CD14-positive monocyte (primary cell): ENCODE measurements around the gene TRPV4. TPM values are rescaled to one million over a fixed set of nuclear protein-coding genes. Genes with fewer than 3 reads are reported as not detected.

ENCODE experiments used
- DNase-seq, 3 donors: peaks; one replicate each; pipeline ENCODE4 v3.0.0-alpha.2; 2011 to 2022
- H2AFZ ChIP-seq: 2 replicates; pipeline ENCODE4 v1.6.0; 2012; ENCODE audit warnings: mild to moderate bottlenecking, low read depth, low read length, inconsistent platforms; ENCODE audit not compliant: insufficient read depth, poor library complexity, severe bottlenecking
- H3K27ac ChIP-seq, 2 donors: 1 replicate in 1 of 2; 2 replicates in 1 of 2; pipeline ENCODE4 v1.5.1; 2012 to 2013; ENCODE audit warnings: low read length in 2 of 2, control low read depth in 1 of 2, inconsistent platforms in 1 of 2, low read depth in 1 of 2, mild to moderate bottlenecking in 1 of 2
- H3K27me3 ChIP-seq, 2 donors: one replicate each; pipeline versions ENCODE4 v1.6.0 to v1.6.1; 2011 to 2013; ENCODE audit warnings: low read length in 2 of 2; ENCODE audit not compliant: control insufficient read depth in 2 of 2, insufficient read depth in 2 of 2
- H3K36me3 ChIP-seq, 2 donors: replicated peaks in 1 of 2; 1 replicate in 1 of 2; 2 replicates in 1 of 2; pipeline versions ENCODE4 v1.5.1 to v1.6.1; 2012 to 2013; ENCODE audit warnings: low read length in 2 of 2, control low read depth in 1 of 2, inconsistent platforms in 1 of 2, mild to moderate bottlenecking in 1 of 2; ENCODE audit not compliant: insufficient read depth in 2 of 2, control insufficient read depth in 1 of 2
- H3K4me1 ChIP-seq, 2 donors: 1 replicate in 1 of 2; 2 replicates in 1 of 2; pipeline versions ENCODE4 v1.5.1 to v1.6.1; 2012 to 2013; ENCODE audit warnings: low read length in 2 of 2, control low read depth in 1 of 2, inconsistent platforms in 1 of 2, mild to moderate bottlenecking in 1 of 2, moderate library complexity in 1 of 2; ENCODE audit not compliant: insufficient read depth in 2 of 2, control insufficient read depth in 1 of 2
- H3K4me2 ChIP-seq: replicated peaks from 2 replicates; pipeline ENCODE3; 2012; ENCODE audit warnings: low read length, moderate library complexity, mild to moderate bottlenecking; ENCODE audit not compliant: poor library complexity, severe bottlenecking; ENCODE audit errors: extremely low read depth
- H3K4me3 ChIP-seq, 3 experiments: fragments of 200-600 bp in 1 of 3; sonication (generic) in 1 of 3; replicated peaks in 1 of 3; 1 replicate in 2 of 3; 2 replicates in 1 of 3; pipeline ENCODE4 v1.5.1; 2011 to 2013; ENCODE audit warnings: low read length in 3 of 3, mild to moderate bottlenecking in 3 of 3, control low read depth in 2 of 3, low read depth in 2 of 3, inconsistent platforms in 1 of 3, moderate library complexity in 1 of 3
- H3K79me2 ChIP-seq: 2 replicates; pipeline ENCODE4 v1.6.0; 2012; ENCODE audit warnings: mild to moderate bottlenecking, control low read depth, inconsistent platforms, low read length, moderate library complexity; ENCODE audit not compliant: insufficient read depth
- H3K9ac ChIP-seq: 2 replicates; pipeline ENCODE4 v1.6.0; 2017; ENCODE audit warnings: low read length, mild to moderate bottlenecking; ENCODE audit not compliant: insufficient read depth, poor library complexity, severe bottlenecking
- H3K9me3 ChIP-seq, 2 donors: replicated peaks in 1 of 2; 1 replicate in 1 of 2; 2 replicates in 1 of 2; pipeline versions ENCODE4 v1.5.1 to v1.6.1; 2012 to 2013; ENCODE audit warnings: low read length in 2 of 2, control low read depth in 1 of 2; ENCODE audit not compliant: control insufficient read depth in 1 of 2, insufficient read depth in 1 of 2
- H4K20me1 ChIP-seq: 2 replicates; pipeline ENCODE4 v1.6.0; 2012; ENCODE audit warnings: mild to moderate bottlenecking, low read length, control low read depth, moderate library complexity; ENCODE audit not compliant: insufficient read depth
- H3K27ac Mint-ChIP-seq, 7 donors: one replicate each; pipeline ENCODE4 v1.8.0; 2020; ENCODE audit warnings: mild to moderate bottlenecking in 7 of 7, mixed read lengths in 7 of 7, moderate library complexity in 6 of 7, inconsistent platforms in 2 of 7
- H3K27me3 Mint-ChIP-seq, 3 donors: one replicate each; pipeline ENCODE4 v1.8.0; 2021 to 2022; ENCODE audit warnings: low read depth in 3 of 3, mild to moderate bottlenecking in 3 of 3, mixed read lengths in 3 of 3, moderate library complexity in 3 of 3, inconsistent platforms in 1 of 3
- H3K36me3 Mint-ChIP-seq, 2 donors: one replicate each; pipeline ENCODE4 v1.8.0; 2020; ENCODE audit warnings: mixed read lengths in 2 of 2, inconsistent platforms in 1 of 2, mild to moderate bottlenecking in 1 of 2
- H3K4me1 Mint-ChIP-seq: one replicate; pipeline ENCODE4 v1.8.0; 2020; ENCODE audit warnings: mild to moderate bottlenecking, mixed read lengths
- H3K4me3 Mint-ChIP-seq, 2 donors: one replicate each; pipeline ENCODE4 v1.8.0; 2020; ENCODE audit warnings: mild to moderate bottlenecking in 2 of 2, mixed read lengths in 2 of 2, moderate library complexity in 1 of 2
- H3K9me3 Mint-ChIP-seq, 7 donors: one replicate each; pipeline ENCODE4 v1.8.0; 2020 to 2022; ENCODE audit warnings: mixed read lengths in 7 of 7, mild to moderate bottlenecking in 6 of 7, moderate library complexity in 6 of 7, inconsistent platforms in 2 of 7
- WGBS: methylation state at CpG from one replicate; pipeline ENCODE4 v1.1.5; 2013; ENCODE audit warnings: missing lambda C conversion rate; ENCODE audit not compliant: insufficient coverage; 5-methylcytosine and 5-hydroxymethylcytosine counted together
- intact Hi-C, 2 donors: fragments of 100-400 bp; cut with micrococcal nuclease; formaldehyde crosslinking; loops; one replicate each; pipeline versions ENCODE4 v1.15.0 to v1.15.1; 2023
- polyA plus RNA-seq, 3 donors: library from polyadenylated mRNA; depleted of rRNA in 1 of 3; unstranded in 2 of 3; stranded (reverse) in 1 of 3; fragments of 300-500 nt in 2 of 3; fragments of >200 nt in 1 of 3; fragmentation: Illumina TruSeq in 2 of 3; gene quantifications; 1 replicate in 2 of 3; 2 replicates in 1 of 3; pipeline ENCODE4 v1.2.3, GENCODE V29; 2012 to 2021
- TF ChIP-seq, protein P1 (sequence below): fragments of 200-600 bp; IDR thresholded peaks from one replicate; pipeline ENCODE4 v1.8.0; 2022; ENCODE audit warnings: antibody characterized with exemption, mild to moderate bottlenecking

The TRPV4 gene
- polyA plus RNA-seq, 3 donors = 0.64 to 3.1 (median 2.0) TPM

DNA sequence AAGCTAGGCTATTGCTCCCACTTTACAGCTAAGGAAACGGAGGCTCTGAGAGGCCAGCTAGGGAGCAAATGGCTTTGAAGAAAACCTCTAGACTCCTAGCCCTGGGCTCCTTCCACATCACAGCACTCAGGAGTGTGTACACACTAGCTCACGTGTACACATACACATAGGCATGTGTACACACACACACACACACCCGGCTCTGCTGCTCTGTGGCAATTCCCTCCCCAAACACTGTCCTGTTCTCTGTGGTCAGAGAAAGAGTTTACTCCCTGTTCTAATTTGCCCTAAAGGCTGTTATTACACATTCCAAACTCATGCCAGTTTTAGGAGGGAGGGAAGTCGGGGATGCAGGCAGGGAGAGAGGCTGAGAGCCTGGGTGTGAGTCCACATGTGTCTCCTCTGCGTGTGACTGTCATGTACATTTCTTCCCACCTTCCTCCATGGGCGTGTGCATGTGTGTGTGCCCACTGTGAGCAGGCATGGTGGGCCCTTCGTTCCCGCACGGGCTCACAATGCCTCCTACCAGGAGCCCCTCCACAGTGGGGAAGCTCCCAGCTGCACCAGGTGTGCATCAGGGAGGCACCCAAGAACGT is 14.2 kb downstream of the TRPV4 start:
- Histone ChIP-seq H3K4me1 (peaks cover 29% of the 10 kb centered on the region in 2 donors), H3K27ac (no peak overlapping the region), H3K27me3 (no peaks in the 10 kb centered on the region), H3K9ac (no peak overlapping the region), H3K4me3 (no peak overlapping the region), H3K79me2 (no peaks in the 10 kb centered on the region), H4K20me1 (no peaks in the 10 kb centered on the region), H3K36me3 (no peaks in the 10 kb centered on the region), H3K4me2 (no peak overlapping the region), H2AFZ (no peak overlapping the region), H3K9me3 (no peaks in the 10 kb centered on the region)
- DNase-seq = no peak
- Mint-ChIP-seq H3K27ac (peak overlapping the region in 2 of 7 donors; percentile 61 to 73), H3K36me3 (peaks cover 0 to 4% of the 10 kb centered on the region in 2 donors), H3K9me3 (no peaks in the 10 kb centered on the region), H3K4me1 (peaks cover 35% of the 10 kb centered on the region), H3K27me3 (peaks cover 7 to 10% (median 10%) of the 10 kb centered on the region in 3 donors), H3K4me3 (no peak overlapping the region)
- TF ChIP-seq, protein P1, sequence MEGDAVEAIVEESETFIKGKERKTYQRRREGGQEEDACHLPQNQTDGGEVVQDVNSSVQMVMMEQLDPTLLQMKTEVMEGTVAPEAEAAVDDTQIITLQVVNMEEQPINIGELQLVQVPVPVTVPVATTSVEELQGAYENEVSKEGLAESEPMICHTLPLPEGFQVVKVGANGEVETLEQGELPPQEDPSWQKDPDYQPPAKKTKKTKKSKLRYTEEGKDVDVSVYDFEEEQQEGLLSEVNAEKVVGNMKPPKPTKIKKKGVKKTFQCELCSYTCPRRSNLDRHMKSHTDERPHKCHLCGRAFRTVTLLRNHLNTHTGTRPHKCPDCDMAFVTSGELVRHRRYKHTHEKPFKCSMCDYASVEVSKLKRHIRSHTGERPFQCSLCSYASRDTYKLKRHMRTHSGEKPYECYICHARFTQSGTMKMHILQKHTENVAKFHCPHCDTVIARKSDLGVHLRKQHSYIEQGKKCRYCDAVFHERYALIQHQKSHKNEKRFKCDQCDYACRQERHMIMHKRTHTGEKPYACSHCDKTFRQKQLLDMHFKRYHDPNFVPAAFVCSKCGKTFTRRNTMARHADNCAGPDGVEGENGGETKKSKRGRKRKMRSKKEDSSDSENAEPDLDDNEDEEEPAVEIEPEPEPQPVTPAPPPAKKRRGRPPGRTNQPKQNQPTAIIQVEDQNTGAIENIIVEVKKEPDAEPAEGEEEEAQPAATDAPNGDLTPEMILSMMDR = no peak
- 94% methylated on average over 6 of the region's 10 CpGs for WGBS
- intact Hi-C loops = no loop called here

DNA sequence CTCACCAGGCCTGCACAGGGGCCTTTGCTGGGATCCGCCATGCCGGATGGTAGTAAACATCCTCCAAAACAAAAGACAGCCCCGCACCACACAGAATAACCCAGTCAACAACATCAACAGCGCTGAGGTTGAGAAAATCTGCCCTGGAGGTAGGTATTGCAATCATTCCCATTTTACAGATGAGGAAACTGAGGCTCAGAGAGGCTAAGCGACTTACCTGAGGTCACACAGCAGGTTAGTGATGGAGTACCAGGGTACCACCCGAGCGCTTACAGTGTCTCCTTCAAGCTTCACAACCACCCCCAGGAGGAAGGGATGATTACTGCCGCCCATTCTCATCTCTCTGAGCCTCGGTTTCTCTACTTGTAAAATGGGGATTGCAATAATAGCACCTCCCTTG is 14.9 kb downstream of the TRPV4 start:
- DNase-seq = no peak
- Histone ChIP-seq H3K27me3 (no peaks in the 10 kb centered on the region), H3K4me2 (no peak overlapping the region), H3K9ac (no peak overlapping the region), H3K79me2 (no peaks in the 10 kb centered on the region), H3K4me1 (peaks cover 21% of the 10 kb centered on the region in 2 donors), H3K36me3 (no peaks in the 10 kb centered on the region), H3K4me3 (no peak overlapping the region), H3K9me3 (no peaks in the 10 kb centered on the region), H4K20me1 (no peaks in the 10 kb centered on the region), H3K27ac (no peak overlapping the region), H2AFZ (no peak overlapping the region)
- H3K4me3 Mint-ChIP-seq = no peak overlapping the region
- TF ChIP-seq, protein P1 = no peak
- H3K36me3 Mint-ChIP-seq = peaks cover 0 to 4% of the 10 kb centered on the region in 2 donors
- intact Hi-C loops = no loop called here
- H3K27me3 Mint-ChIP-seq = peaks cover 7 to 10% (median 10%) of the 10 kb centered on the region in 3 donors
- no CpG with 5 or more reads among the region's 9 CpGs for WGBS
- peak overlapping the region in 3 of 7 donors; percentile 3 to 64 (median 14) for H3K27ac Mint-ChIP-seq
- peaks cover 29% of the 10 kb centered on the region for H3K4me1 Mint-ChIP-seq
- H3K9me3 Mint-ChIP-seq = no peaks in the 10 kb centered on the region
